Progenitor cell of endocrine pancreas (in vitro differentiated cells): Measurements from ENCODE around the gene PNMA6F. TPM values are rescaled to one million over a fixed set of nuclear protein-coding genes. Genes with fewer than 3 reads are reported as not detected.
"Not testable (repeated sequence)": the region's sequence is repeated elsewhere in the genome, so short reads cannot be mapped to it uniquely, and the experiment has no call there.

Source experiments
- DNase-seq: peaks from one replicate; pipeline ENCODE4 v3.0.0; 2021; ENCODE audit warnings: low spot score; ENCODE audit not compliant: unreplicated experiment
- H3K27ac Mint-ChIP-seq: 2 replicates; pipeline ENCODE4 v1.8.0; 2021; ENCODE audit warnings: mild to moderate bottlenecking, moderate library complexity, mixed read lengths
- H3K27me3 Mint-ChIP-seq: 2 replicates; pipeline ENCODE4 v1.8.0; 2021; ENCODE audit warnings: mixed read lengths
- H3K36me3 Mint-ChIP-seq: 2 replicates; pipeline ENCODE4 v1.8.0; 2022; ENCODE audit warnings: mixed read lengths; ENCODE audit not compliant: insufficient read depth
- H3K4me1 Mint-ChIP-seq: 2 replicates; pipeline ENCODE4 v1.8.0; 2021; ENCODE audit warnings: low read depth, mixed read lengths
- H3K4me3 Mint-ChIP-seq: 2 replicates; pipeline ENCODE4 v1.8.0; 2021; ENCODE audit warnings: low read depth, mild to moderate bottlenecking, moderate library complexity, mixed read lengths
- H3K9me3 Mint-ChIP-seq: 2 replicates; pipeline ENCODE4 v1.8.0; 2021; ENCODE audit warnings: low read depth, mixed read lengths
- CTCF ChIP-seq: fragments of 200-600 bp; sonication (generic); IDR thresholded peaks from one replicate; pipeline ENCODE4 v1.5.0; 2021; ENCODE audit warnings: antibody characterized with exemption, mild to moderate bottlenecking; ENCODE audit not compliant: unreplicated experiment
- total RNA-seq: library from RNA; stranded (reverse); gene quantifications from 2 replicates; pipeline ENCODE4 v1.2.1, GENCODE V29; 2021

The PNMA6F gene
- total RNA-seq, 1 donor from 2014 or later = not detected

- H3K4me3 Mint-ChIP-seq = no peak overlapping the region
- H3K4me1 Mint-ChIP-seq = no peaks in the 10 kb centered on the region
- no peak for TF ChIP-seq CTCF
- H3K36me3 Mint-ChIP-seq = peaks cover 2% of the 10 kb centered on the region
- peaks cover 19% of the 10 kb centered on the region for H3K27me3 Mint-ChIP-seq
- no peak for DNase-seq
- H3K27ac Mint-ChIP-seq = no peak overlapping the region
- H3K9me3 Mint-ChIP-seq = peaks cover 44% of the 10 kb centered on the region
Measured at GRCh38 chrX:153301746-153302145, 19.8 kb downstream of the PNMA6F start.

- Mint-ChIP-seq H3K27me3 (peaks cover 19% of the 10 kb centered on the region), H3K27ac (no peak overlapping the region), H3K9me3 (peaks cover 45% of the 10 kb centered on the region), H3K36me3 (peaks cover 2% of the 10 kb centered on the region), H3K4me3 (no peak overlapping the region), H3K4me1 (no peaks in the 10 kb centered on the region)
- no peak for TF ChIP-seq CTCF
- DNase-seq = no peak
Measured at GRCh38 chrX:153299855-153300254, 21.7 kb downstream of the PNMA6F start.

GRCh38 chrX:153297376-153297775 is 24.2 kb downstream of the PNMA6F start:
- peaks cover 36% of the 10 kb centered on the region for H3K9me3 Mint-ChIP-seq

GRCh38 chrX:153293485-153294071 is 28.0 kb downstream of the PNMA6F start:
- not testable (repeated sequence) for H3K4me1 Mint-ChIP-seq, DNase-seq, H3K4me3 Mint-ChIP-seq, H3K36me3 Mint-ChIP-seq, H3K27me3 Mint-ChIP-seq, H3K27ac Mint-ChIP-seq
- H3K9me3 Mint-ChIP-seq = peaks cover 23% of the 10 kb centered on the region

More at GRCh38 chrX:153297376-153297775, 24.2 kb downstream of the PNMA6F start:
- Mint-ChIP-seq H3K36me3 (no peaks in the 10 kb centered on the region), H3K27me3 (no peaks in the 10 kb centered on the region), H3K4me3 (no peak overlapping the region), H3K4me1 (no peaks in the 10 kb centered on the region), H3K27ac (no peak overlapping the region)
- DNase-seq = no peak
- no peak for TF ChIP-seq CTCF

GRCh38 chrX:153288807-153289206 is 32.8 kb downstream of the PNMA6F start:
- not testable (repeated sequence) for H3K9me3 Mint-ChIP-seq, DNase-seq, H3K36me3 Mint-ChIP-seq, H3K27me3 Mint-ChIP-seq, H3K4me1 Mint-ChIP-seq, H3K27ac Mint-ChIP-seq, H3K4me3 Mint-ChIP-seq

GRCh38 chrX:153285678-153286077 is 35.9 kb downstream of the PNMA6F start:
- not testable (repeated sequence) for H3K27ac Mint-ChIP-seq, H3K36me3 Mint-ChIP-seq, H3K4me3 Mint-ChIP-seq, H3K4me1 Mint-ChIP-seq, H3K9me3 Mint-ChIP-seq, DNase-seq, H3K27me3 Mint-ChIP-seq

GRCh38 chrX:153283982-153284381 is 37.6 kb downstream of the PNMA6F start:
- H3K36me3 Mint-ChIP-seq, DNase-seq, H3K27ac Mint-ChIP-seq, H3K27me3 Mint-ChIP-seq, H3K4me3 Mint-ChIP-seq, H3K4me1 Mint-ChIP-seq, H3K9me3 Mint-ChIP-seq: not testable (repeated sequence)

GRCh38 chrX:153281784-153282183 is 39.8 kb downstream of the PNMA6F start:
- H3K9me3 Mint-ChIP-seq, H3K27ac Mint-ChIP-seq, H3K4me1 Mint-ChIP-seq, H3K36me3 Mint-ChIP-seq, DNase-seq, H3K4me3 Mint-ChIP-seq, H3K27me3 Mint-ChIP-seq: not testable (repeated sequence)

GRCh38 chrX:153279304-153279703 is 42.3 kb downstream of the PNMA6F start:
- not testable (repeated sequence) for H3K4me3 Mint-ChIP-seq, H3K9me3 Mint-ChIP-seq, DNase-seq, H3K27ac Mint-ChIP-seq, H3K4me1 Mint-ChIP-seq, H3K36me3 Mint-ChIP-seq, H3K27me3 Mint-ChIP-seq

- H3K27ac Mint-ChIP-seq, DNase-seq: not testable (repeated sequence)
Measured at GRCh38 chrX:153276049-153276448, 45.5 kb downstream of the PNMA6F start.

GRCh38 chrX:153275418-153275817 is 46.1 kb downstream of the PNMA6F start:
- H3K4me3 Mint-ChIP-seq = not testable (repeated sequence)

More at GRCh38 chrX:153276049-153276448, 45.5 kb downstream of the PNMA6F start:
- H3K27me3 Mint-ChIP-seq, H3K36me3 Mint-ChIP-seq, H3K4me3 Mint-ChIP-seq, H3K9me3 Mint-ChIP-seq, H3K4me1 Mint-ChIP-seq: not testable (repeated sequence)

More at GRCh38 chrX:153275418-153275817, 46.1 kb downstream of the PNMA6F start:
- DNase-seq, H3K27ac Mint-ChIP-seq, H3K9me3 Mint-ChIP-seq, H3K27me3 Mint-ChIP-seq, H3K36me3 Mint-ChIP-seq, H3K4me1 Mint-ChIP-seq: not testable (repeated sequence)
